OCI-LY1 (cell line): ENCODE data around the gene GRIN3B.

Experiments used
- H2AFZ ChIP-seq: fragments of 200-600 bp; sonication (generic), shearing (Covaris generic); 2 replicates; pipeline ENCODE4 v1.6.0; 2014; ENCODE audit warnings: antibody characterized with exemption, mild to moderate bottlenecking, low read length
- H3F3A ChIP-seq: fragments of 200-600 bp; sonication (generic), shearing (Covaris generic); 2 replicates; pipeline ENCODE4 v1.6.0; 2014; ENCODE audit warnings: mild to moderate bottlenecking, antibody characterized with exemption, low read length, moderate library complexity; ENCODE audit not compliant: insufficient read depth
- H3K27ac ChIP-seq: fragments of 200-600 bp; sonication (generic); 2 replicates; pipeline ENCODE4 v1.5.1; 2014; ENCODE audit warnings: low read length, mixed run types, mild to moderate bottlenecking, low read depth; ENCODE audit not compliant: poor library complexity, severe bottlenecking
- H3K27me3 ChIP-seq: fragments of 200-600 bp; sonication (generic); 2 replicates; pipeline ENCODE4 v1.6.0; 2014; ENCODE audit warnings: antibody characterized with exemption, mild to moderate bottlenecking, low read length, moderate library complexity; ENCODE audit not compliant: insufficient read depth
- H3K36me3 ChIP-seq: fragments of 200-600 bp; sonication (generic); 2 replicates; pipeline ENCODE4 v1.6.1; 2014; ENCODE audit warnings: mild to moderate bottlenecking, antibody characterized with exemption, low read length, moderate library complexity, mixed read lengths; ENCODE audit not compliant: insufficient read depth
- H3K4me1 ChIP-seq: fragments of 200-600 bp; sonication (generic); 2 replicates; pipeline ENCODE4 v1.5.1; 2014; ENCODE audit warnings: mild to moderate bottlenecking, low read length, moderate library complexity; ENCODE audit not compliant: insufficient read depth, severe bottlenecking
- H3K4me2 ChIP-seq: fragments of 200-600 bp; sonication (generic), shearing (Covaris generic); 2 replicates; pipeline ENCODE4 v1.6.1; 2014; ENCODE audit warnings: low read length
- H3K4me3 ChIP-seq: fragments of 200-600 bp; sonication (generic); 2 replicates; pipeline ENCODE4 v1.5.1; 2014; ENCODE audit warnings: low read length, low read depth, mild to moderate bottlenecking, mixed read lengths; ENCODE audit not compliant: poor library complexity, severe bottlenecking
- H3K79me2 ChIP-seq: fragments of 200-600 bp; shearing (Covaris generic); 2 replicates; pipeline ENCODE4 v1.6.1; 2016; ENCODE audit warnings: mixed run types, low read length, mixed read lengths; ENCODE audit not compliant: insufficient read depth
- H3K9ac ChIP-seq: fragments of 200-600 bp; sonication (generic), shearing (Covaris generic); 2 replicates; pipeline ENCODE4 v1.6.1; 2014; ENCODE audit warnings: mild to moderate bottlenecking, low read length, mixed read lengths
- H3K9me2 ChIP-seq: fragments of 200-600 bp; sonication (generic), shearing (Covaris generic); 2 replicates; pipeline ENCODE4 v1.6.1; 2014; ENCODE audit warnings: low read depth, mild to moderate bottlenecking, low read length, mixed read lengths
- H3K9me3 ChIP-seq: fragments of 200-600 bp; shearing (Covaris generic); 2 replicates; pipeline ENCODE4 v1.6.1; 2014; ENCODE audit warnings: low read length, mixed read lengths
- H4K20me1 ChIP-seq: fragments of 200-600 bp; sonication (generic), shearing (Covaris generic); 2 replicates; pipeline ENCODE4 v1.6.0; 2016; ENCODE audit warnings: mild to moderate bottlenecking, low read length; ENCODE audit not compliant: insufficient read depth
- CTCF ChIP-seq: fragments of 200-600 bp; sonication (generic), shearing (Covaris generic); IDR thresholded peaks from 2 replicates; pipeline ENCODE4 v1.5.1; 2017; ENCODE audit warnings: mild to moderate bottlenecking, antibody characterized with exemption, low read length, moderate library complexity, mixed read lengths
- EZH2 ChIP-seq: fragments of 200-600 bp; sonication (generic), shearing (Covaris generic); IDR thresholded peaks from 2 replicates; pipeline ENCODE4 v1.8.0; 2017; ENCODE audit warnings: borderline replicate concordance, mixed run types, mild to moderate bottlenecking, antibody characterized with exemption, low read length, moderate library complexity, mixed read lengths

GRIN3B gene

GRCh38 chr19:973726-974563, 26.3 kb upstream of the GRIN3B start:
- Histone ChIP-seq H3K27me3 (no peaks in the 10 kb centered on the region; the same call in 1 of the 2 replicates), H3K27ac (no peak overlapping the region), H3K9me2 (no peaks in the 10 kb centered on the region), H3K4me3 (no peak overlapping the region), H3F3A (no peaks in the 10 kb centered on the region), H3K4me1 (no peaks in the 10 kb centered on the region), H3K4me2 (no peak overlapping the region), H2AFZ (no peak overlapping the region), H3K79me2 (no peaks in the 10 kb centered on the region), H3K9me3 (peaks cover 5% of the 10 kb centered on the region), H3K36me3 (peaks cover 4% of the 10 kb centered on the region; the same call in 1 of the 2 replicates), H4K20me1 (no peaks in the 10 kb centered on the region), H3K9ac (no peak overlapping the region)
- TF ChIP-seq EZH2: no peak
- no peak for TF ChIP-seq CTCF

- Histone ChIP-seq H2AFZ (no peak overlapping the region), H3K27ac (no peak overlapping the region), H3K9ac (no peak overlapping the region), H3K4me1 (no peaks in the 10 kb centered on the region), H3K4me2 (no peak overlapping the region), H3K36me3 (peaks cover 4% of the 10 kb centered on the region; the same call in 1 of the 2 replicates), H3F3A (no peaks in the 10 kb centered on the region), H3K9me2 (no peaks in the 10 kb centered on the region), H3K4me3 (no peak overlapping the region), H3K79me2 (no peaks in the 10 kb centered on the region), H3K9me3 (peaks cover 5% of the 10 kb centered on the region), H4K20me1 (no peaks in the 10 kb centered on the region), H3K27me3 (no peaks in the 10 kb centered on the region; the same call in 1 of the 2 replicates)
- no peak for TF ChIP-seq EZH2
- TF ChIP-seq CTCF: no peak
Observed at GRCh38 chr19:974564-975257, 25.5 kb upstream of the GRIN3B start.

GRCh38 chr19:976476-976875, 23.7 kb upstream of the GRIN3B start:
- no peaks in the 10 kb centered on the region for H3K79me2 ChIP-seq
- no peaks in the 10 kb centered on the region for H3K9me2 ChIP-seq
- no peaks in the 10 kb centered on the region; the same call in 1 of the 2 replicates for H3K9me3 ChIP-seq
- no peaks in the 10 kb centered on the region for H4K20me1 ChIP-seq
- no peak for TF ChIP-seq EZH2
- no peak for TF ChIP-seq CTCF
- H3K27me3 ChIP-seq: no peaks in the 10 kb centered on the region; the same call in 1 of the 2 replicates
- no peaks in the 10 kb centered on the region for H3K4me1 ChIP-seq
- no peak overlapping the region for H3K4me3 ChIP-seq
- H3K9ac ChIP-seq: no peak overlapping the region
- H3K27ac ChIP-seq: no peak overlapping the region
- no peak overlapping the region for H3K4me2 ChIP-seq
- H3K36me3 ChIP-seq: no peaks in the 10 kb centered on the region; the same call in 1 of the 2 replicates
- H2AFZ ChIP-seq: no peak overlapping the region
- no peaks in the 10 kb centered on the region for H3F3A ChIP-seq
